Endodermal cell (in vitro differentiated cells): ENCODE data around the gene SCARB2. TPM values are rescaled to one million over a fixed set of nuclear protein-coding genes. Genes with fewer than 3 reads are reported as not detected.

Experiments
- DNase-seq: peaks from one replicate; pipeline ENCODE4 v3.0.0-alpha.2; 2017
- H3K27ac ChIP-seq: 2 replicates; pipeline ENCODE4 v1.5.1; 2013; ENCODE audit warnings: mild to moderate bottlenecking, low read depth, low read length, moderate library complexity
- H3K27me3 ChIP-seq: 2 replicates; pipeline ENCODE4 v1.6.1; 2013; ENCODE audit warnings: mild to moderate bottlenecking, low read length, moderate library complexity; ENCODE audit not compliant: insufficient read depth, control insufficient read depth, poor library complexity, severe bottlenecking
- H3K36me3 ChIP-seq: 2 replicates; pipeline ENCODE4 v1.7.0; 2013; ENCODE audit warnings: mild to moderate bottlenecking, low read length, moderate library complexity; ENCODE audit not compliant: control insufficient read depth, insufficient read depth
- H3K4me1 ChIP-seq: one replicate; pipeline ENCODE4 v1.7.0; 2013; ENCODE audit warnings: low read length; ENCODE audit not compliant: control insufficient read depth, insufficient read depth
- H3K4me3 ChIP-seq: 2 replicates; pipeline ENCODE4 v1.5.1; 2013; ENCODE audit warnings: mild to moderate bottlenecking, low read length, moderate library complexity
- H3K9ac ChIP-seq: 2 replicates; pipeline ENCODE4 v1.6.1; 2013; ENCODE audit warnings: mild to moderate bottlenecking, low read length, moderate library complexity; ENCODE audit not compliant: poor library complexity, severe bottlenecking; ENCODE audit errors: extremely low read depth
- H3K9me3 ChIP-seq: 2 replicates; pipeline ENCODE4 v1.6.1; 2013; ENCODE audit warnings: mild to moderate bottlenecking, low read length, moderate library complexity; ENCODE audit not compliant: control insufficient read depth
- H3K27ac Mint-ChIP-seq: 2 replicates; pipeline ENCODE4 v1.8.0; 2020; ENCODE audit warnings: mixed read lengths
- H3K27me3 Mint-ChIP-seq: 2 replicates; pipeline ENCODE4 v1.8.0; 2021; ENCODE audit warnings: mild to moderate bottlenecking, mixed read lengths; ENCODE audit not compliant: insufficient read depth
- H3K36me3 Mint-ChIP-seq: 2 replicates; pipeline ENCODE4 v1.8.0; 2020; ENCODE audit warnings: low read depth, mixed read lengths
- H3K4me1 Mint-ChIP-seq: 2 replicates; pipeline ENCODE4 v1.8.0; 2020; ENCODE audit warnings: mixed read lengths
- H3K4me3 Mint-ChIP-seq: 2 replicates; pipeline ENCODE4 v1.8.0; 2020; ENCODE audit warnings: mild to moderate bottlenecking, moderate library complexity, mixed read lengths
- H3K9me3 Mint-ChIP-seq: 2 replicates; pipeline ENCODE4 v1.8.0; 2020; ENCODE audit warnings: mild to moderate bottlenecking, mixed read lengths
- CTCF ChIP-seq: fragments of 200-600 bp; sonication (generic); conservative IDR thresholded peaks from 2 replicates; pipeline ENCODE4 v1.5.0; 2021; ENCODE audit warnings: antibody characterized with exemption, mild to moderate bottlenecking
- WGBS, 2 experiments: methylation state at CpG; one replicate each; pipeline versions ENCODE4 v1.1.5 to v1.1.7; 2013; ENCODE audit warnings: missing lambda C conversion rate in 2 of 2, mixed read lengths in 1 of 2; ENCODE audit not compliant: insufficient coverage in 1 of 2, insufficient read length in 1 of 2; 5-methylcytosine and 5-hydroxymethylcytosine counted together
- total RNA-seq, 2 donors: library from RNA; stranded (reverse); fragmentation: NEBNext Ultra II Directional in 1 of 2; extraction: Animal tissue kit (Norgen Biotek cat#: 25700) in 1 of 2; gene quantifications; 2 replicates in 1 of 2; 3 replicates in 1 of 2; pipeline ENCODE4 v1.2.1, GENCODE V29; 2021

The SCARB2 gene
- total RNA-seq, 2 donors from 2014 or later: 45.8 to 78.5 TPM

DNA sequence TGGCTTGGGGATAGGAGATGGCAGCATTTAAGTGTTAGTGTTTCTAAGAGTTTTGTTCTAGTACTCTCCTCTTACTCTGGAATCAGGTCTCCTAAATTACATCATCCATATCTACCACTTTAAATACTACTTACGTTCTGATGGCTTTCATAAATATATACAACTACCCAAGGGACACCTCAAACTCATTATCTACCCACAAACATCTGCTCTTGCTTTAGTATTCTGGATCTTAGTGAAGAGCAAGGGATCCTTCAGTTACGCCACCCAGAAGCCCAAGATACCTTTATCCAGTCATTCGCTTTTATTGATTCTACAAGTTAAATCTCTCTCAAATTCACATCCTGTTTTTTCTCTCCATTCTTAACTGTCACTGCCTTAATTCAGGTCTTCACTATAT lies 72.4 kb downstream of the SCARB2 start:
- H3K4me1 ChIP-seq: no peaks in the 10 kb centered on the region
- no peak for TF ChIP-seq CTCF
- no peak overlapping the region for H3K9ac ChIP-seq
- Mint-ChIP-seq H3K27me3 (no peaks in the 10 kb centered on the region), H3K9me3 (no peaks in the 10 kb centered on the region), H3K4me3 (no peak overlapping the region), H3K4me1 (peaks cover 5% of the 10 kb centered on the region), H3K36me3 (peaks cover 65% of the 10 kb centered on the region), H3K27ac (no peak overlapping the region)
- H3K27me3 ChIP-seq: no peaks in the 10 kb centered on the region
- no peak overlapping the region for H3K4me3 ChIP-seq
- 95 to 96% methylated on average over 3 of the region's 3 CpGs for WGBS, 2 experiments
- H3K9me3 ChIP-seq: no peaks in the 10 kb centered on the region
- DNase-seq: no peak
- H3K27ac ChIP-seq: no peak overlapping the region
- peaks cover 77% of the 10 kb centered on the region for H3K36me3 ChIP-seq

- H3K9me3 ChIP-seq: peaks cover 17% of the 10 kb centered on the region
- no peak for TF ChIP-seq CTCF
- no peak overlapping the region for H3K9ac ChIP-seq
- H3K27me3 Mint-ChIP-seq: no peaks in the 10 kb centered on the region
- no peak overlapping the region for H3K4me3 ChIP-seq
- peaks cover 79% of the 10 kb centered on the region for H3K36me3 Mint-ChIP-seq
- no peak overlapping the region for H3K27ac Mint-ChIP-seq
- H3K36me3 ChIP-seq: peaks cover 79% of the 10 kb centered on the region
- H3K4me1 ChIP-seq: no peaks in the 10 kb centered on the region
- no peaks in the 10 kb centered on the region for H3K27me3 ChIP-seq
- no peak for DNase-seq
- no peaks in the 10 kb centered on the region for H3K4me1 Mint-ChIP-seq
- 98 to 100% methylated on average over 1 to 3 of the region's 3 CpGs for WGBS, 2 experiments
- H3K4me3 Mint-ChIP-seq: no peak overlapping the region
- no peak overlapping the region for H3K27ac ChIP-seq
- peaks cover 2% of the 10 kb centered on the region for H3K9me3 Mint-ChIP-seq
Observed at GRCh38 chr4:76127754-76128153, 85.9 kb downstream of the SCARB2 start.

DNA sequence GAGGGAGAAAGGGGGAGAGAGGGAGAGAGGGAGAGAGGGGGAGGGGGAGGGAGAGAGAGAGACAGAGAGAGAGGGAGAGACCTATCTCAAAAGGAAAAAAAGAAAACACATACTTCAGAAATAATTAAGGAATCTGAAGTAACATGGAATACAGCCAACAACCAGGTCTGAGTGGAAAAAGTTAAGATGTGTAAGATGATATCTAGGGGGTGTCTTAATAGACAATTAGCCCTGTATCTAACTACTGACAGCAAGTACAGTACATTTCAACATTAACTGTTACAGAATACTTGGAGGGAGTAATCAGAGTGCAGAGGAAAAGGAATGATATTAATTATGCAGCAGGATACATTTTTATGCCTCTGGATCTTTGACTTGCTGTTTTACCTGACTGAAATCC lies 87.8 kb downstream of the SCARB2 start:
- Mint-ChIP-seq H3K4me3 (no peak overlapping the region), H3K9me3 (peaks cover 2% of the 10 kb centered on the region), H3K27me3 (no peaks in the 10 kb centered on the region), H3K27ac (no peak overlapping the region), H3K36me3 (peaks cover 82% of the 10 kb centered on the region), H3K4me1 (no peaks in the 10 kb centered on the region)
- Histone ChIP-seq H3K4me1 (no peaks in the 10 kb centered on the region), H3K9me3 (peaks cover 23% of the 10 kb centered on the region), H3K27ac (no peak overlapping the region), H3K9ac (no peak overlapping the region), H3K36me3 (peaks cover 86% of the 10 kb centered on the region), H3K4me3 (no peak overlapping the region), H3K27me3 (no peaks in the 10 kb centered on the region)
- DNase-seq: no peak
- no peak for TF ChIP-seq CTCF
